HG02610 (cell line): Measurements from ENCODE around the gene KPNA6.
"Not testable (repeated sequence)": the region's sequence is repeated elsewhere in the genome, so short reads cannot be mapped to it uniquely, and the experiment has no call there.

Source experiments
- ATAC-seq: cut with Tn5 transposase; IDR thresholded peaks from one replicate; pipeline ENCODE4 v1.9.1; 2021; ENCODE audit warnings: mild to moderate bottlenecking, moderate library complexity; ENCODE audit not compliant: unreplicated experiment

Gene KPNA6

DNA sequence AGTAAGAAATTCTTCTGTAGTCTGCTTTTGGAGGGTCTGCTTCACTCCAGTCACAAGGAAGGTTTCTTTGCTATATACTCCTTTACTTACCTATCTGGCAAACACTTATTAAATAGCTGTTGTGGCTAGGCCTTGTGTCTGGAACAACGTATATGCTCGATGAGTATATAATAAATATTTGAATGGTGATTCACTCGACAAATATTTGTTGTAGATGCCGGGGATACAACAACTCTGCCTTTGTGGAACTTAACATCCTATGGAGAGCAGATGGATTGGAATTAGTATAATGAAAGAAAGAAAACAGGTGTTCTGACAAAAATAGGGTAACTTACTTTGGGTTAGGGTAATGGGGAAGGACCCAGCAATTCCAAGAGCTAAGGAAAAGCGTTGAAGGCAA is 31.1 kb downstream of the KPNA6 start:
- no peak for ATAC-seq

DNA sequence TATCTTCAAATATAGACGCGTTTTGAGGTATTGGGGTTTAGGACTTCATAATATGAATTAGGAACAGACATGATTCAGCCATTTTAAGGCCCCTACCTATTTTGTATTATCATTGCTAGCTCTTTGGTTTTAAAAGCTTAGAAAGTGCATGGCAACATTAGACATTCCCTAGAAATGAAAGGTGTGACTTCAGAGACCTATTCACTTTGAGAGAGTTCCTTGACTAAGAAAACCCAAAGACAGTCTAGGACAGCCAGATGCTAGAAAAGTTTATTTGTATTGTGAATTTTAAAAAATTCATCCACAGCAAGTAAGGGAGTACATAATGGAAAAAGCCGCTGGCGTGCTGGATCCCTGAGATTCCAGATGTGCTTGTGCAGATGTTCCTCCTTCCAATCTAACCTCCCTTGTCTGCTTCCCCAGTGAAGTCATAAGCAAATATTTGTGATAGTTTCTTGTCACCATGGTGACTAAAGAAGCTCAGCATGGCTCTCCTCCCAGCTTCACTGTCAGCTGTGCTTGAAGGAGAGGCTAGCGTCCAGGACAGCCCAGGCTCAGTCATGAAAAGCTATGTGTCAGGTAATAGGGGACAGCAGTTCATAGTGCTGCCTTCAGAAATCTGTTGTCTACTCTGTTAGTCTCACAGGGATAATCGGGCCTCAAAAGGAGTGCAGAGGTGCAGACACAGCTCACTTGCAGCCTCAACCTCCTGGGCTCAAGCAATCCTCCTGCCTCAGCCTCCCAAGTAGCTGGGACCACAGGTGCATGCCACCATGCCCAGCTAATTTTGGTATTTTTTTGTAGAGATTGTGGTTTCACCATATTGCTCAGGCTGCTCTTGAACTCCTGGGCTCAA is 34.8 kb downstream of the KPNA6 start:
- ATAC-seq: no peak

DNA sequence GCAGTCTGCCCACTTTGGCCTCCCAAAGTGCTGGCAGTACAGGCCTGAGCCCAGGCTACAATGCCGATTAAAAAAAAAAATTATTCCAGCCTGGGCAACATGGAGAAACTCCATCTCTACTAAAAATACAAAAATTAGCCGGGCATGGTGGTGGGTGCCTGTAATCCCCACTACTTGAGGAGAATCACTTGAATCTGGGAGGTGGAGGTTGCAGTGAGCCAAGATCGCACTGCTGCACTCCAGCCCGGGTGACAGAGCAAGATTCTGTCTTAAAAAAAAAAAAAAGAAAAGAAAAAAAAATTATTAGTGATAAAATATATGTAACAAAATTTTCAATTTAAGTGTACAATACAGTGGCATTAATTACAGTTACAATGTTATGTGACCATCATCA is 35.4 kb downstream of the KPNA6 start:
- ATAC-seq: not testable (repeated sequence)

DNA sequence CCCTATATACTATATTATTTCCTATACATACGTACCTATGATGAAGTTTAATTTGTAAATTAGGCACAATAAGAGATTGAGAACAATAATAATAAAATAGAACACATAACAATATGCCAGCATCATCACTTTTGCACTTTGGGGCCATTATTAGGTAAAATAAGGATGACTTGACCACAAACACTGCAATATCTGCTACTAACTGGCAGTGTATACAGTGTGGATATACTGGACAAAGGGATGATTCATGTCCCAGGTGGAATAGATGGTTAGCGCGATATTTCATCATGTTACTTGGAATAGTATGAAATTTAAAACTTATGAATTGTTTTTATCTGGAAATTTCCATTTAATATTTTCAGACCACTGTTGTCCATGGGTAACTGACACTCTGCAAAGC is 36.2 kb downstream of the KPNA6 start:
- no peak for ATAC-seq

DNA sequence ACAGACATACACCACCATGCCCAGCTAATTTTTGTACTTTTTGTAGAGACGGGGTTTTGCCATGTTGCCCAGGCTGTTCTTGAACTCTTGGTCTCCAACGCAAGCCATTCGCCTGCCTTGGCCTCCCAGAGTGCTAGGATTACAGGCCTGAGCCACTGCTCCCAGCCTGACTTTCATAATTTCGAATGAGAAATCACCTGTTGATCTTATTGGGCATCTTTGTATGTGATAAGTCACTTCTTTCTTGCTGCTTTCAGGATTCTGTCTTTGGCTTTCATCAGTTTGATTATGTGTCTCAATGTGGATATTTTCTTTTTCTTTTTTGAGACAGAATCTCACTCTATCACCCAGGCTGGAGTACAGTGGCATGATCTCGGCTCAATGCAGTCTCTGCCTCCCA is 39.9 kb downstream of the KPNA6 start:
- not testable (repeated sequence) for ATAC-seq

DNA sequence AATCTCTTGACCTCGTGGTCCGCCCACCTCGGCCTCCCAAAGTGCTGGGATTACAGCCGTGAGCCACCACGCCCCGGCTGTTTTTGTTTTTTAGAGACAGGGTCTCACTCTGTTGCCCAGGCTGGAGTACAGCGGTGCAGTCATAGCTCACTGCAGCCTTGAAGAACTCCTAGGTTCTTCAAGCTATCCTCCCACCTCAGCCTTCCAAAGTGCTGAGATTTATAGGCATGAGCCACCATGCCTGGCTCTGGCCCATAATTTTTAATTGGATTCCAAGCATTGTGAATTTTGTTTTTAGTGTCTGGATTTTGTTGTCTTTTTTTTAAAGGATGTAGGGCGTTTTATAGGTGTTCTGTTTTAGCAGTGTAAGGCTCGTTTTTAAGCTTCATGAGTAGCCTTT is 43.0 kb downstream of the KPNA6 start:
- ATAC-seq: no peak

DNA sequence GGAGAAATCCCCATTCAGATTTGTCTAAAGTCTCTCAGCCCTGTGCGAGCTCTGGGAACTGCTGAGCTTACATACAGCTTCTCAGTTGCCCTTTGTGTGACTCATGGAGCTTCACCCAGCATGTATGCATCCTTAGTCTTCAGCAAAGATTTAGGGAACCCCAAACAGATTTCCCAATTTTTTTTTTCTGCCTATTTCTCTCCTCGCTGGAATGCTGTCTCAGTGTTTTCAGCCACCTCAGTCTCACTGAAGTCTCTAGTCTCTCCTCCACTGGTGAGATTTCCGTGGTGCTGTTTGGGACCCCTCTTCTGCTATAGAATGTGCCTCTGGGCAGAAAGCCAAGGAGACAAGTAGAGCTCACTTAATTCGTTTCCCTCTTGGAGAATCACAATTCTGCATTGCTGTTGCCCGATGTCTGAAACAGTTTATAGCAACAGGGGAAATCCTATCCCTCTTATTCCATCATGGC is 43.5 kb downstream of the KPNA6 start:
- ATAC-seq: no peak

DNA sequence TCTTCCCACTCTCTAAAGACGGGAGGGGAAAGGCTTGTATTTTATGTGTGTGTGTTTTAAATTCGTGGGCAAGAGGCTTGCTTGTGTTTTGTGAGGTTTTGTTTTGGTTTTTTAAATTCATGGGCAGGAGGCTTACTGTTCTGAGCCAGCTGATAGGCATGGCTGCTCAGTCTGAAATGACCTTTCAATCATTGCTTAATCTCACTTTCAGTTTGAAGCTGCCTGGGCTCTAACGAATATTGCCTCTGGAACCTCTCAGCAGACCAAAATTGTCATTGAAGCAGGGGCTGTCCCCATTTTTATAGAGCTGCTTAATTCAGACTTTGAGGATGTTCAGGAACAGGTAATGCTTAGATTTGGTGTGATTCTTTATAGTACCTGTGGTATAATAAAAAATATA is 51.3 kb downstream of the KPNA6 start:
- ATAC-seq: no peak

DNA sequence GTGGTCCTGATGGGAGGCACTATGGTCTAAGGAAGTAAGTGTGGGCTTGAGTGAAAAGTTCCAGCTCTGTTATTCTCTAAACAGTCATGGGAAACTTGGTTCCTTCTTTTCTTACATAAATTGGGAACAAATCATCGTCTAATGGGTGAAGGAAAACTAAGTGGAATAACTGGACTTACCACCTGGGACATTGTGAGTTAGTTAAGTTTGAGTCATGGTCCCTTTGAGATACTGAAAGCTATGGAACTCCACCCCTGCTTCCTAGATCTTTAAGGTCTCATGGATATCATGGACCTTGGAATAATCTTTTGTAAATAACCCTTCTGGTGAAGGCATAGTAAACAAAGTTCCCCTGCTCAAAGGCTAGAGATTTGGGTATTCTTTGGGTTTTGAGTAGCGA is 55.5 kb downstream of the KPNA6 start:
- no peak for ATAC-seq

DNA sequence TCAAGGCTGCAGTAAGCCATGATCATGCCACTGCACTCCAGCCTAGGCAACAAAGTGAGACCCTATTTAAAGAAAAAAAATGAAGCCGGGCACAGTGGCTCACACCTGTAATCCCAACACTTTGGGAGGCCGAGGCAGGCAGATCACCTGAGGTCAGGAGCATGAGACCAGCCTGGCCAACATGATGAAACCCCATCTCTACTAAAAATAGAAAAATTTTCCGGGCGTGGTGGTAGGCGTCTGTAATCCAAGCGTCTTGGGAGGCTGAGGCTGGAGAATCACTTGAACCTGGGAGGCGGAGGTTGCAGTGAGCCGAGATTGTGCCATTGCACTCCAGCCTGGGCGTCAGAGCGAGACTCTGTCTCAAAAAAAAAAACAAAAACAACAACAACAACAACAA is 57.8 kb downstream of the KPNA6 start:
- not testable (repeated sequence) for ATAC-seq

DNA sequence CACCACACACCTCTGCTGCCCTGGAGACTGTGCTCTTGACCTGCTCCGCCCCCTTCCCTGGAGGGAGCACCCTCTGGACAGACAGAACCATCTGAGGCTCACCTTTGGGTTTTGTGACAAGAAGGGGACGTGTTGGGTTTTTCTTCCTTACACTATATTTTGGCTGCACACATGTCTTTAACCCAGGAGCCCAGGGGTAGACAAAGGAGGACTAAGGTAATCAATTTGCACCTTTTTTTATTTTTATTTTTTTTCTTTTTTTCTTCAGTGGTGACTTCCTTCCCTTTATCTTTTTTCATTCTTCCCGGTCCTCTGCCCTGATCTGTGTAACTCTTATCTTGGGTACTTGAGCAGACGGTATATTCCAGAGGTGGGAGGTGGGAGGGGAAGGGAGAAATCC is 63.1 kb downstream of the KPNA6 start:
- no peak for ATAC-seq

DNA sequence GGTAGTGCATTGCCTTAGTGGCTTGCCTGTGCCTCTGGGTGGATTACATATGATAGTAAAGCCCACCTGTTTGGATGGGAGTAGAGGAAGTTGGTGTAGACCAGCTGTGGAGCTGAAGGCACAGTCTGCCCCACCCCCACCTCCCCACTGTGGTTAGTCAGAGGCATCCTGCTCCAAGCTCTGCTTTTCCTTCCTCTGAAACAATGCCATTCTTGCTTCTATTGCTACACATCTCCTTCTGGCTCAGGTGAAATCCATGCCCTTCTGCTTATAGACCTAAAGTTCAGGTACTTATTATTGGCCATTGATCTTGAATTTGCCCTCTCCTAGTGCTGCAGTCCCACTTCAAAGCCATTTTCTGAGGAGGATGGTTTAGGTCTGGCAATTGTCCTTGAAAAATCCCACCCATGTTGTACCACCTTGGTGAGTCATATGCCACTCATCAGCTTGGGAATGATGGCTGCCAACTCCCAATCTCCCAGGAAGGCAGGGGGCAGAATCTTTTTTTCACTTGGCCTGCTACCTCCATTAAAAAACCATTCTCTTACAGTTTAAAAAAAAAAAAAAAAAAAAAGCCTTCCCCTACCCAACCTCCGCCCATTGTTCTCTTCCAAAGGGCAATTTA is 64.9 kb downstream of the KPNA6 start:
- ATAC-seq: no peak

DNA sequence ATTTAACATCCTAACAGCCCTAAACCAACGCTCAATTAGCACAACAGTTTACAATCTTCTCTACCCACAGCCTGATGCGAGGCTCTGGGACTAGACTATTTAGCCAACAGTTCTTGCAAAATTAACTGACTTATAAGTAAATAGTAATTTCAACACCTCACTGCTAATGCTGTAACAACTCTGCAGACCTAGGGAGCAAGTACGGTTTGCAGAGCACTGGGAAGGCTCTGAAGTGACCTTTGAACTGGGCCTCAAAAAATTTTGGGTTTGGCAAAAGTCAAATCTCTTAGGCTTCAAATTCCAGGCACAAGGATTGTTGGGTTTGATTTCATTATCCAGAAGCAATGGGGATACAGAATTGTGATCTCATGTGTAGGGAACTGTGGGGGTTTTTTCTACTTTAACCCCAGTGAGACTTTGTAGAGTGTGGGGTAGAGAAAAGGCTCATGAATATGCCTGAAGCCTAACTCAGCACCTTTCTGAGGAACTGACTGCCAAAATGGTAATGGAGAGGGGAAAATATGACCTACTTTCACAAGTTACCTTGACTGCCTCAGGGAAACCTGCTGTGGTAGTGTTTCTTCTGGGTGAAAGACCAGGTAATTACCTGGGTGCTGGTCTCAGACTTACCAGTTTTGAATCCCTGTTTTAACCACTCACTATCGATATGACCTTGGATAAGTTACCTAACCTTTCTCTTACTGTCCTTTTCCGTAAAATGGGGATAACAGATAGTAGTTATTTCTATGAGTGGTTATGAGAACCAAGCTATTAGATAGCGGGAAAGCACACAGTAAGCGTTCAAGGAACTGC is 70.7 kb downstream of the KPNA6 start:
- no peak for ATAC-seq

DNA sequence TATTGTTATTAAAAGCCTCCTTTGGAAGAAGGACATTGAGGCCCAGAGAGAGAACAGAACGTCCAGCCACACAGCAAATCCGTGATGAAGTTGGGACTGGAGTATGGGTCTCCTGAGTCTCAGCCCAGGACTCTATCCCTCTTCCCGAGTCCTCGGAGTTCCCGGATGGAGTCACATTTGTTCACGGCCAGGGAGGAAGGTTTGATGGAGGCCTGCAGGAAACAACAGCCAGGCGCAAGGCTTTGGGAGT is 71.3 kb downstream of the KPNA6 start:
- ATAC-seq: no peak

DNA sequence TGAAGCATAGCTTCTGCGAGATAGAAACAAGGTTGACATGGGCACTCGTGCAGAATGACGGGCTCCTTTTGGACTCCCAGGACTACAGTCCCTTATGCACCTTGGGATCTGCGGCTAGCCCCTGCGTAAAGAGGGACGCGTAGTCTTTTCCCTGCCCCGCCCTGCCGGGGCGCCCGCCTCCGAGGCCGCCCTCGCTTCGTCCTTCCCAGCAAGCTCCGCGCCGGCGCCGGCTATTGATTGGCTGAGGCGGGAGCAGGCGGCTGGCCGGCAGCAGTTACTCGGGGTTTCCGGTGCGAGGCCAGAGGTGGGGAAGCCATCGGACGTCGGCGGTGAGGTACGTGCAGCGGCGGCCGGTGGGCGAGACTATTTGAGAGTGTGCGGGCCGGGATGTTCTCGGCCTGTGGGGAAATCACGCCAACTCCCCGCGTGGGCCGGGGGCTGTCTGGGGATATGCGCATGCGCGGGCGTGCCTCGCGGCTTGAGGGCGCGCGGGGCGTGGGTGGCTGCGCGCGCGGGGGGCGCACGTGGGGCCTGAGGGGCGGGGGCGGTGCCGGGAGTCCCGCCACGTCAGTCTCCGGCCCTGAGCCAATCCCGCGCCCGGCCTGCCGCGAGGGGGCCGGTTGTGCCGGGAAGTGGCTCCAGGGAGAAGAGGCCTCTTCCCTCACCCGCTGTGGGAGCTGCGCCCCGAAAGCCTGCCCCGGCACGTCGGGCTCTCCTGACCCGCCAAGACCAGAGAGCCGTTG is 71.8 kb downstream of the KPNA6 start, which contains the start of gene TXLNA:
Gene TXLNA (plus strand): TSS at position 233 of the 743 bp plus-strand sequence. CDS start 671 bp downstream, outside the sequence.
- peak; percentile 84 for ATAC-seq

DNA sequence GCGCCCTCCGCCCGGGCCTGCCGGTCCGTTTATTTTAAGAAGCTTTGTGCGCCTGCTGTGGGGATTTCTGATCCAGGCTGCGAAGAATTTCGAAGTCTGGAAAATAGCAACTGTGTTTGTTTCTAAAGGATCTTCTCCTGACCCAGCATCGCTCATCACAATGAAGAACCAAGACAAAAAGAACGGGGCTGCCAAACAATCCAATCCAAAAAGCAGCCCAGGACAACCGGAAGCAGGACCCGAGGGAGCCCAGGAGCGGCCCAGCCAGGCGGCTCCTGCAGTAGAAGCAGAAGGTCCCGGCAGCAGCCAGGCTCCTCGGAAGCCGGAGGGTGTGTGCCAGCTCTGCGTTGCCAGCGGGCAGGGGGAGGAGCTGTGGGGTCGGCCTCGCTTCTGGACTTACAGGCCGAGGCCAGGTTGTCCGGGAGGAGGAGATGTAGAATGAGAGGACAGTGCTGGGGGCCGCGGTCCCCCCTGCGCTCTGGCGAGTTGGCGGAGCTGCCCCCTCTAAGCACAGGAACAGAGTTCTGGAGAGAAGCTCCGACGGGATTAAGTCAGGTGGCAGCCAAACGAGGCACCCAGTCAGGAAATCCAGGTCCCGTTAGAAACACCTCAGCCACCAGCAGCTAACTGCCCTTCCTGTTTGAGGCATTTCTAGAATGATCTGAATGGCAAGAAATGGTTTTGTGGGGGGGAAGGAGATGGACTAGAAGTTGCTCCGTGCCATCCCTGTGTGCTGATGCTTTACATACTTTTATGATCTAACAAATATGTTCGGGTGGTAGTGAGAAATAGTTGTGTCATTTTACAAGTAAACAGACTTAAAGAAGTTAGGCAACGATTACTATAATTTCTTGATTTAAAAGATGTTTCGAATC is 72.6 kb downstream of the KPNA6 start:
- no peak for ATAC-seq

DNA sequence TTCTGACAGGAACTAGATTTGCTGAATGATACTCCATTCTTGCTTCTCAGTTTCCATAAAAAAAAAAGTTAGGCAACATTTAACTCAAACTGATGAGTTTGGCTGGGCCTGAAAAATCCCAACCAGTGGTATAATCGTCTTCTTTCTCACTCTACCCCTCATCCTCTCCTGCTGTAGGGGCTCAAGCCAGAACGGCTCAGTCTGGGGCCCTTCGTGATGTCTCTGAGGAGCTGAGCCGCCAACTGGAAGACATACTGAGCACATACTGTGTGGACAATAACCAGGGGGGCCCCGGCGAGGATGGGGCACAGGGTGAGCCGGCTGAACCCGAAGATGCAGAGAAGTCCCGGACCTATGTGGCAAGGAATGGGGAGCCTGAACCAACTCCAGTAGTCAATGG is 73.2 kb downstream of the KPNA6 start:
- no peak for ATAC-seq

DNA sequence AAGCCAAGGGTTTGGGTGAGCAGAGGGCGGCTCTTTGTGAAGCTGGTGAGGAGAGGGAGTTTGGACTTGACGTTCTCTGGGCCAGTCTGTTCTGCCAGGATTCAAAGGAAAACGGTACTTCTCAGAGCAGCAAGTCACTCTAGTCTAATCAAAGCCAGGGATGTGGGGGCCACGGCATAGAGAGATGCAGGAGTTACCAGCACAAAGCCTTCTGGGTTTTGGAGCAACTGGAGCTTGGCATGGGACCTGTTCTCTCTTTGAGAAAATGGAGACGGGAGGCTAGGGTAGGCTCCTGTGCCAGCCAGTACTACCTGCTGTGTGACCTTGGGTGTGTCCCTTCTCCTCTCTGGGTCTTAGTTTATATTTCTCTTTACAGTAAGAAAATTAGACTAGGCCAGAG is 73.7 kb downstream of the KPNA6 start:
- ATAC-seq: no peak

DNA sequence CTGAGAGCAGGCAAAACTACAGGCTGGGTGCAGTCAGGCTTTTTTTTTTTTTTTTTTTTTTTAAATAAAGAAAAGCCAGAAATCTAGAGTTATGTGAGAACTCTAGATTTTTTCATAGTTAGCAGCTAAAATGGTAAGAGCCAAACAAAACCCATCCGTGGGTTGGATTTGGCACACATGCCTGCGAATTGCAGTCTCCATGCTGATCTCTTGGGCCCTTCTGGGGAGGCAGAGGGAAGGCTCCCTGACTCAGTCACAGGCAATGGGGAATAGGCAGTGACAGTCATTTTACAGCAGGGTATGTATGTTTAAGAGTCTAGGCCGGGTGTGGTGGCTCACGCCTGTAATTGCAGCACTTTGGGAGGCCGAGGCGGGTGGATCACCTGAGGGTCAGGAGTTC is 74.2 kb downstream of the KPNA6 start:
- ATAC-seq: no peak

DNA sequence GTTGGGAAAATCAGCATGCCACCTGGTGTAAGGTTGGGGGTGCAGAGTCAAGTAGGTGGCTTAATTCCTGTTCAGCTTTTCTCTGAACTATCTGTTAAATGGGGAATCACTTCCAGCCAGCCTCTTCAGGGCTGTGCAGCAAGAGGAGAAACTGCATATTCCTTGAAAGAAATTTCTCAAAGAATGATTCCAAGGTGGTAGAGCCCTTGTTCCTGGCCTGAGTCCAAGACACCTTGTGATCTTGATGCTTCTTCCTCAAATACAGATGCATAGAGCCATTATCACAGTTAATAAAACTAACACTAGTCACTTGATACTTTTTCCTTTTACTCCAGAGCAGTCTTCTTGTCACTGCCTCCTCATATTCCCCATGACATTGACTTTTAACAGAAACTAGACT is 76.8 kb downstream of the KPNA6 start:
- ATAC-seq: no peak
